Esophagus muscularis mucosa (tissue), 4 donors: ENCODE measurements around the gene ESRRG.

Experiments used
- EP300 ChIP-seq: sonication (generic); formaldehyde crosslinking; IDR thresholded peaks from one replicate; pipeline ENCODE4 v1.6.1; 2017; ENCODE audit warnings: antibody characterized with exemption
- POLR2A ChIP-seq: fragments of 450-650 bp; IDR thresholded peaks from one replicate; pipeline ENCODE4 v1.6.1; 2017; ENCODE audit warnings: antibody characterized with exemption, moderate library complexity, mild to moderate bottlenecking, low read depth
- POLR2AphosphoS5 ChIP-seq, 2 donors: sonication (generic); formaldehyde crosslinking; IDR thresholded peaks; one replicate each; pipeline ENCODE4 v1.6.1; 2017; ENCODE audit warnings: antibody characterized with exemption in 2 of 2
- TF ChIP-seq, protein P1 (sequence below), 3 experiments: fragments of 200-600 bp in 2 of 3; fragments of 450-650 bp in 1 of 3; sonication (generic) in 2 of 3; IDR thresholded peaks; one replicate each; pipeline ENCODE4 v1.5.1; 2017 to 2019; ENCODE audit warnings: antibody characterized with exemption in 3 of 3, mild to moderate bottlenecking in 2 of 3, moderate library complexity in 1 of 3

DNA sequence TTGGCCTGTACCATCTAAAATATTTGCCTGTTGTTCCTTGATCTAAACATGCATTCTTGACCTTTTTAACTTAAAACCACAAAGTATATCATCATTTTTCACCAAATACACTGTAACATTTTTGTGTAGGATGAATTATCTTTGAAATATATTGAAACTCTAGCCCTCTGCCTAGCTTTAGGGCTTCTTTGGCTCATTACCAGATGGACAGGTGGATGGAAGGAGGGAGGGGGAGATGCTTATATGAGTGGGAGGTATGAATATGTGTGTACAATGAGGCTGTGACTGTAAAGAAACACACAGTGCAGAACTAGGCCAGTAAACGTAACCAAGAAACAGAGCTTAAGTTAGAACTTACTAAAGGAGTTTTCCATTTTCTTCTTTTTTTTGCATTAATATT is 118.5 kb downstream of the ESRRG start:
- no peak for TF ChIP-seq POLR2AphosphoS5 (IDR thresholded peaks at IDR 0.05)
- TF ChIP-seq POLR2A = no peak
- TF ChIP-seq, protein P1, sequence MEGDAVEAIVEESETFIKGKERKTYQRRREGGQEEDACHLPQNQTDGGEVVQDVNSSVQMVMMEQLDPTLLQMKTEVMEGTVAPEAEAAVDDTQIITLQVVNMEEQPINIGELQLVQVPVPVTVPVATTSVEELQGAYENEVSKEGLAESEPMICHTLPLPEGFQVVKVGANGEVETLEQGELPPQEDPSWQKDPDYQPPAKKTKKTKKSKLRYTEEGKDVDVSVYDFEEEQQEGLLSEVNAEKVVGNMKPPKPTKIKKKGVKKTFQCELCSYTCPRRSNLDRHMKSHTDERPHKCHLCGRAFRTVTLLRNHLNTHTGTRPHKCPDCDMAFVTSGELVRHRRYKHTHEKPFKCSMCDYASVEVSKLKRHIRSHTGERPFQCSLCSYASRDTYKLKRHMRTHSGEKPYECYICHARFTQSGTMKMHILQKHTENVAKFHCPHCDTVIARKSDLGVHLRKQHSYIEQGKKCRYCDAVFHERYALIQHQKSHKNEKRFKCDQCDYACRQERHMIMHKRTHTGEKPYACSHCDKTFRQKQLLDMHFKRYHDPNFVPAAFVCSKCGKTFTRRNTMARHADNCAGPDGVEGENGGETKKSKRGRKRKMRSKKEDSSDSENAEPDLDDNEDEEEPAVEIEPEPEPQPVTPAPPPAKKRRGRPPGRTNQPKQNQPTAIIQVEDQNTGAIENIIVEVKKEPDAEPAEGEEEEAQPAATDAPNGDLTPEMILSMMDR (IDR thresholded peaks at IDR 0.05) = no peak
- TF ChIP-seq EP300 = no peak
